Endothelial cell of umbilical vein (primary cell): ENCODE results near the gene MEGF11. TPM values are rescaled to one million over a fixed set of nuclear protein-coding genes. Genes with fewer than 3 reads are reported as not detected.

Experiments used
- BruUV-seq: library from RNA; stranded (reverse); fragments of 400-500 nt; replicated peaks from 2 replicates; lab custom pipeline; 2021; lab: Mats Ljungman, UMichigan
- CTCF ChIA-PET: fragments of 300-600, 350-600 bp; sonication (Branson Sonifier 250); formaldehyde crosslinking; loops from one replicate; lab custom pipeline; 2021; ENCODE audit warnings: antibody characterized with exemption, inconsistent platforms; lab: Charles Lee
- POLR2A ChIA-PET: fragments of 300-600, 350-600 bp; sonication (Branson Sonifier 250); formaldehyde crosslinking; loops from one replicate; lab custom pipeline; 2021; ENCODE audit warnings: antibody characterized with exemption, inconsistent platforms; lab: Charles Lee
- DNase-seq: peaks from one replicate; pipeline ENCODE4 v3.0.0-alpha.2; 2011; ENCODE audit warnings: low read depth, low spot score
- FAIRE-seq: peaks from 2 replicates; lab custom pipeline; 2011; peaks lifted over from hg19 to GRCh38; lab: Jason Lieb, UNC
- H2AFZ ChIP-seq: 2 replicates; pipeline ENCODE4 v1.6.0; 2012; ENCODE audit warnings: low read depth, low read length, control low read depth, inconsistent platforms
- H3K27ac ChIP-seq: 2 replicates; pipeline ENCODE4 v1.5.1; 2011; ENCODE audit warnings: low read depth, mild to moderate bottlenecking, control low read depth, low read length, moderate library complexity; ENCODE audit not compliant: insufficient read depth
- H3K27me3 ChIP-seq, 2 experiments: 2 replicates each; pipeline versions ENCODE4 v1.6.0 to v1.6.1; 2011; ENCODE audit warnings: low read length in 2 of 2, mixed read lengths in 1 of 2; ENCODE audit not compliant: control insufficient read depth in 2 of 2, insufficient read depth in 2 of 2
- H3K36me3 ChIP-seq, 2 experiments: 2 replicates in 1 of 2; 3 replicates in 1 of 2; pipeline ENCODE4 v1.5.1; 2011; ENCODE audit warnings: low read length in 2 of 2, mild to moderate bottlenecking in 1 of 2, moderate library complexity in 1 of 2; ENCODE audit not compliant: control insufficient read depth in 2 of 2, insufficient read depth in 2 of 2; ENCODE audit errors: extremely low read depth in 1 of 2
- H3K4me1 ChIP-seq: 3 replicates; pipeline ENCODE4 v1.5.1; 2011; ENCODE audit warnings: mild to moderate bottlenecking, low read length; ENCODE audit not compliant: control insufficient read depth, insufficient read depth; ENCODE audit errors: extremely low read depth
- H3K4me2 ChIP-seq: 2 replicates; pipeline ENCODE4 v1.6.1; 2011; ENCODE audit warnings: low read length, control low read depth, mixed read lengths; ENCODE audit not compliant: insufficient read depth
- H3K4me3 ChIP-seq, 3 experiments: fragments of 200-600 bp in 1 of 3; sonication (generic), shearing (Covaris generic) in 1 of 3; replicated peaks in 1 of 3; 2 replicates each; pipeline ENCODE4 v1.5.1; 2011 to 2016; ENCODE audit warnings: control low read depth in 3 of 3, low read length in 3 of 3, mild to moderate bottlenecking in 2 of 3, inconsistent platforms in 1 of 3, low read depth in 1 of 3, moderate library complexity in 1 of 3; ENCODE audit not compliant: insufficient read depth in 1 of 3
- H3K79me2 ChIP-seq: 2 replicates; pipeline ENCODE4 v1.6.0; 2012; ENCODE audit warnings: low read length, inconsistent platforms; ENCODE audit not compliant: control insufficient read depth, insufficient read depth
- H3K9ac ChIP-seq: replicated peaks from 2 replicates; pipeline ENCODE3; 2011; ENCODE audit warnings: low read length, control low read depth; ENCODE audit not compliant: insufficient read depth; ENCODE audit errors: extremely low read depth
- H3K9me1 ChIP-seq: replicated peaks from 3 replicates; pipeline ENCODE4 v1.6.0; 2011; ENCODE audit warnings: mild to moderate bottlenecking, low read length; ENCODE audit not compliant: control insufficient read depth, insufficient read depth; ENCODE audit errors: extremely low read depth
- H3K9me3 ChIP-seq: replicated peaks from 2 replicates; pipeline ENCODE4 v1.5.1; 2012; ENCODE audit warnings: low read length, inconsistent platforms; ENCODE audit not compliant: control insufficient read depth, insufficient read depth
- H4K20me1 ChIP-seq: replicated peaks from 2 replicates; pipeline ENCODE3; 2011; ENCODE audit warnings: mild to moderate bottlenecking, low read length; ENCODE audit not compliant: control insufficient read depth, insufficient read depth; ENCODE audit errors: extremely low read depth
- EZH2 ChIP-seq: IDR thresholded peaks from 2 replicates; pipeline ENCODE4 v1.6.1; 2012; ENCODE audit warnings: borderline replicate concordance, low read depth, mild to moderate bottlenecking, moderate library complexity, low read length, inconsistent platforms; ENCODE audit not compliant: severe bottlenecking
- GATA2 ChIP-seq: IDR thresholded peaks from 2 replicates; pipeline ENCODE4 v1.7.0; 2011; ENCODE audit warnings: low read depth, mild to moderate bottlenecking, moderate library complexity, mixed read lengths, low read length; ENCODE audit not compliant: insufficient read length, insufficient read depth
- JUN ChIP-seq: IDR thresholded peaks from 2 replicates; pipeline ENCODE4 v1.6.1; 2011; ENCODE audit warnings: borderline replicate concordance, low read depth; ENCODE audit not compliant: insufficient read length, insufficient read depth
- MAX ChIP-seq: IDR thresholded peaks from 2 replicates; pipeline ENCODE4 v1.6.1; 2011; ENCODE audit not compliant: insufficient read depth, insufficient read length
- MYC ChIP-seq: IDR thresholded peaks from one replicate; pipeline ENCODE4 v1.6.1; 2011; ENCODE audit warnings: mild to moderate bottlenecking, low read depth, low read length
- POLR2A ChIP-seq: IDR thresholded peaks from 2 replicates; pipeline ENCODE4 v1.6.1; 2012; ENCODE audit warnings: low read depth, mild to moderate bottlenecking, control low read depth, low read length
- POLR2AphosphoS5 ChIP-seq: IDR thresholded peaks from 2 replicates; pipeline ENCODE4 v1.6.1; 2012; ENCODE audit warnings: low read depth, mild to moderate bottlenecking, control low read depth, low read length, moderate library complexity; ENCODE audit not compliant: insufficient read depth
- dilution Hi-C: fragments of 300-500 bp; cut with MboI; formaldehyde crosslinking; loops from one replicate; pipeline ENCODE4 v1.15.0; 2019; ENCODE audit warnings: low sequenced_read_pairs; ENCODE audit not compliant: extremely low pct_ligation_motif_present
- intact Hi-C: fragments of 100-400 bp; cut with micrococcal nuclease; formaldehyde crosslinking; loops from one replicate; pipeline ENCODE4 v1.10.0; 2022
- polyA plus RNA-seq, 4 experiments: library from polyadenylated mRNA; depleted of rRNA in 3 of 4; stranded (reverse) in 3 of 4; unstranded in 1 of 4; fragments of >200 nt; gene quantifications; 2 replicates each; pipeline versions ENCODE4 v1.2.1 to v1.2.3, GENCODE V29; 2011 to 2012; ENCODE audit warnings: missing spikeins in 1 of 4
- total RNA-seq: library from RNA; stranded (reverse); gene quantifications from 2 replicates; pipeline ENCODE4 v1.2.3, GENCODE V29; 2021

Gene MEGF11
- total and polyA plus RNA-seq, 2 donors (not counting 3 experiments of a cell fraction or from before 2014, with no cell fraction given) = not detected

GRCh38 chr15:66070220-66070934, 183.2 kb downstream of the MEGF11 start:
- no peaks in the 10 kb centered on the region for H4K20me1 ChIP-seq
- no peak for DNase-seq
- H3K4me1 ChIP-seq = no peaks in the 10 kb centered on the region
- H3K9ac ChIP-seq = no peak overlapping the region
- TF ChIP-seq MYC (no peak), POLR2A (no peak), POLR2AphosphoS5 (no peak), GATA2 (no peak), JUN (no peak), EZH2 (no peak), MAX (no peak)
- no peak for FAIRE-seq
- H3K27ac ChIP-seq = no peak overlapping the region
- no peak overlapping the region for H3K4me2 ChIP-seq
- dilution Hi-C loops = no loop called here
- ChIA-PET CTCF (no interaction called here), POLR2A (no interaction called here)
- no peaks in the 10 kb centered on the region for H3K36me3 ChIP-seq
- no peak overlapping the region for H3K4me3 ChIP-seq
- H3K9me3 ChIP-seq = no peaks in the 10 kb centered on the region
- H3K79me2 ChIP-seq = no peaks in the 10 kb centered on the region
- no peak overlapping the region for H2AFZ ChIP-seq
- intact Hi-C loops = no loop called here
- BruUV-seq = no TSS peak
- no peaks in the 10 kb centered on the region for H3K9me1 ChIP-seq
- peaks cover 0 to 2% of the 10 kb centered on the region in 2 experiments for H3K27me3 ChIP-seq

- DNase-seq (no peak), FAIRE-seq (no peak)
- Histone ChIP-seq H3K9me1 (no peaks in the 10 kb centered on the region), H3K9ac (no peak overlapping the region), H3K4me2 (no peak overlapping the region), H3K79me2 (no peaks in the 10 kb centered on the region), H3K27me3 (peaks cover 0 to 2% of the 10 kb centered on the region in 2 experiments), H3K36me3 (no peaks in the 10 kb centered on the region), H3K9me3 (no peaks in the 10 kb centered on the region), H3K4me3 (no peak overlapping the region), H2AFZ (no peak overlapping the region), H3K4me1 (no peaks in the 10 kb centered on the region), H3K27ac (no peak overlapping the region), H4K20me1 (no peaks in the 10 kb centered on the region)
- BruUV-seq = no TSS peak
- intact Hi-C loops = no loop called here
- dilution Hi-C loops = no loop called here
- POLR2A ChIA-PET = no interaction called here
- TF ChIP-seq POLR2AphosphoS5 (no peak), GATA2 (no peak)
- CTCF ChIA-PET = no interaction called here
These were observed 183.8 kb downstream of the MEGF11 start for GRCh38 chr15:66069751-66070150.
